Measurements from ENCODE around the gene SMIM7.
"Not testable (repeated sequence)": the region's sequence is repeated elsewhere in the genome, so short reads cannot be mapped to it uniquely, and the experiment has no call there.

The SMIM7 gene

DNA sequence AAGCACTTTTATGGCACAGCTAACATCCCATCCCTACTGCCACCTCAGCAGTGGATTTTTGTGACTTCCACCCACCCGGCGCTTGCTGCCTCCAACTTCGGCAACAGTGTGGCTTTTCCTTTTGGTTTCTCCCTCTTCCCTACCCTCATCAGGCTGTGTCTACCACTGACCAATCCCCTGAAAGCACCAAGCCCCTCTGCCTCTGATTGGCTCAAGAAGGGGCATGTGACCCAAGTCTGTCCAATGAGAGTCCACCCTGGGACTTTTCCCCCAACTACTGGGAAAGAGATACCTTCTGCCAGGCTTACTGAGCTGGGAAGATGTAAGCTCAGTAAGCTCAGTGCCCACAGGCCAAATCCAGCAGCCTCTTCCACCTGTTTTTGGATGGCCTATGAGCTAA, 5.8 kb downstream of the SMIM7 start:
- no peak for DNase-seq

DNA sequence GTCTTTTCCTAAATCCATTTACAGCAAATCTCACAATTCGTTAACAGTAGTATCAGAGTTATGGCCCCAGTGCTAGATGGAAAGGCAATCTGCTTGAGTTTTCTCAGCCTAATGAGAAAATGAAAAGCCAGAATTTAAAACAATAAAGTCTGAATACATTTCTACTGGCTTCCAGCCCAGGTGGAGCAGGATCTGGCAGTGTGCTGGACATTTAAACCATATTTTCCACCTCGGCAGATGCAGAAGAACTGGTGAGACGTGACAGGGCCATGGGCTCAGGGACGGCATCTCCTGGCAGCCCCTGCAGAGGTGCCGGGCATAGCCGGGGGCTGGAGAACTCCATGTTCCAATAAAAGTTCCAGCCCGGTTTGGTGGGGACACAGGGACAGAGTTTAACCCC, 7.1 kb downstream of the SMIM7 start:
- DNase-seq = no peak

DNA sequence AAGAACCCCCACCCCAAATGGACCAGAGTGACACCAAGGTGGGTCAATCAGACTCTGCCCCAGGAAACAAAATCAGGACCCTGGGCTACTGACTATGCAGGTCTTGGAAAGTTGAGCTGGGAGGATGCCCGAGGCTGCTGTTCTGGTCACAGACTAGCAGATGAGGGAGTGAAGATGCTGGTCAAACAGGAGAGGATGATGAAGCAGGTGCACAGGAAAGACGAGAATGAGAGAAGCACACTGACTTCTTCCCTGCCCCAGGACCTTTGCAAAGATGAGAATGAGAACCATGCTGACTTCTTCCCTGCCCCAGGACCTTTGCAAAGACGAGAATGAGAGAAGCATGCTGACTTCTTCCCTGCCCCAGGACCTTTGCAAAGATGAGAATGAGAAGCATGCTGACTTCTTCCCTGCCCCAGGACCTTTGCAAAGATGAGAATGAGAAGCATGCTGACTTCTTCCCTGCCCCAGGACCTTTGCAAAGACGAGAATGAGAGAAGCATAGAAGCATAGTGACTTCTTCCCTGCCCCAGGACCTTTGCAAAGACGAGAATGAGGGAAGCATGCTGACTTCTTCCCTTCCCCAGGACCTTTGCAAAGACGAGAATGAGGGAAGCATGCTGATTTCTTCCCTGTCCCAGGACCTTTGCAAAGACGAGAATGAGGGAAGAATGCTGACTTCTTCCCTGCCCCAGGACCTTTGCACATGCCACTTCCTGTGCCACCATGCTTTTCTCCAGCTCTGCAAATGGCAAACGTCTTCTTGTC, 8.3 kb downstream of the SMIM7 start:
- DNase-seq = not testable (repeated sequence)

DNA sequence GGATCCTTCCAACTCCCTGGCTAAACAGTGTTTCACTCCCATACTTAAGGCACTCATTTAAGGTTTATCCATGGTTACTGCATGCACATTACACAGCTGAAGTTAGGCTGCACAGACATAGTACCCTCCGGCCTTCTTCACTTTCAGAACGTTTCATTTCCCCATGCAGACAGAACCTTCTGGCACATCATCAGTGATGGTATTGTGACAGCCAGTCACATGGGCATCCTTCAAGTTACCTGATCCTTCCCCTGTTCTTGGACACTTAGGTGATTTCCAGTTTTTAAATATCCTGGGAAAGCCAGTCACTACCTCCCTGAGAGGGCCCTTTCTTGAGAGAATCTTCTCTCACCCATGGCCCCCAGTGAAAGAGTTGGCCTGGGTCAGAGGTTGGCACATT, 9.1 kb downstream of the SMIM7 start:
- no peak for DNase-seq

DNA sequence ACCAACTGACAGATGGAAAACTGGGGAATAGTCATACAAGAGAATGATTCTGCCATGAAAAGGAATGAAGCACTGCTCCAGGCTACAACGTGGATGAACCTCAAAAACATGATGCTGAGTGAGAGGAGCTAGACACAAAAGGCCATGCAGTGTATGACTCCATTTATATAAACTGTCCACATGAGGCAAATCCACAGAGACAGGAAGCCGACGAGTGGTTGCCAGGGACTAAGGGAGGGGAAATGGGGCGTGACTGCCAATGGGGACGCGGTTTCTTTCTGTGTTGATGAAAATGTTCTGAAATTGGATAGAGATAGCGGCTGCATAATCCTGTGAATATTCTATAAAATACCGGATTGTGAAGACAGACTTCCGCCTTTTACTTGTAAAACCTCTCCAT, 10.2 kb downstream of the SMIM7 start:
- DNase-seq = no peak

DNA sequence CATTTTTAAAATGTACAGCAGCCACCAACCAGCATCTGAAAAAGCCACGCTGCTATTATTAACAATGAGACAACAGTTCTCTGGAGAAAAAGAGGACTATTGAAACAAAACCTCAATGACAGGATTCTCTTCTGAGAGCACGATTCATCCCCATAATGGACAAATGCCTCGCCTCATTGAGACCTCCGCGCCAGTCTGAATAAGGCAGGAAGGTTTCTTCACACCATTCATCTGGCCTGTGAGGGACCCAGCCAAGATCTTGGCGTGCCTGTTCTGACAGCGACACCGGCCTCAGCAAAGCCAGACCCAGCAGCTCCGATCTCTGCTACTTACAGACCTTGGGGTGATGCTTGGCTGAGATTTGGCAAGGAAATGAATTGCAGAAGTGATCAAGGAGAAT, 14.8 kb downstream of the SMIM7 start:
- no peak for DNase-seq

DNA sequence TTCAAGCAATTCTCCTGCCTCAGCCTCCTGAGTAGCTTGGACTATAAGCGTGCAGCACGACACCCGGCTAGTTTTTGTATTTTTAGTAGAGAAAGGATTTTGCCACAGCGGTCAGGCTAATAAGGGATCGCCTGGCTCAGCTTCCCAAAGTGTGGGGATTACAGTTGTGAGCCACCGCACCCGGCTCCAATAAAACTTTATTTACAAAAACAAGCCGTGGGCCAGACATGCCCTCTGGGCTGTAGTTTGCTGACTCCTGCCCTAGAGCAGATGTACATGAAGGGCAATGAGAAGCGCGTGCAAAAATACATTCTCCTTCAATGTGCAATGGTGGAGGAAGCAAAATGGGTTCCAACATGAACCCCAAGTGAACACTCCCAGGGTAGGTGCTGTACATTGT, 18.2 kb downstream of the SMIM7 start:
- no peak for DNase-seq

DNA sequence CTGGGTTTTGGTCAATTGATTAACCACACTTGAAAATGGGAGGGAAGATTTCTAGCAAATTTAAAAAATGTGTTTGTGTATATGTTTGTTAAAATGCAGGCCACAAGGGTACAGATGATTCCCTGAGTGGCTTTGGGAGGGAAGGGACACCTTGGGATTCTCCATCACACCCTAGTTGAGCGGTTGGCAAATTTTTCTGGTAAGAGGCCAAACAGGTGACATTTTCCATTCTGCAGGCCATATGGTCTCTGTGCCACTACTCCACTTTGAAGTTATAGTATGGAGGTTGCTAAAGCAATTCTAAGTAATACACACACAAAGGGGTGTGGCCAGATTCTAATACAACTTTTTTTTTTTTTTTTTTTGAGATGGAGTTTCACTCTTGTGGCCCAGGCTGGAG, 19.0 kb downstream of the SMIM7 start:
- DNase-seq = no peak

DNA sequence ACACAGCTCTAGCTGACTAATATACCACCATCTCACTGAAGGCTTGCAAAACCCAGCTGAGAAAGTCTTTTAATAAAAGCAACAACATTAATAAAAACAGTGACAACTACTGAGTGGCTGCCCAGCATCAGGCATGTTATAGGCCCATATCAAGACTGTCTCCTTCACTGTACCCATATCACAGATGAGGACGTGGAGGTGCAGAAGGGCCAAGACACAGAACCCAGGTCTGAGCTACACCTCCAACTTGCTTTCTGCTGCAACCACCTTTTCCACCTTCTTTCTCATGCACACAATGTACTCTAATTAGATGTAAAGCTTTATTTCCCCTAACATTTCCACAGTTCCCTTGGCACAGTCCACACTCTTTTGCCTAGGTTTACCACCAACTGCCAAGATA, 21.3 kb downstream of the SMIM7 start:
- no peak for DNase-seq

DNA sequence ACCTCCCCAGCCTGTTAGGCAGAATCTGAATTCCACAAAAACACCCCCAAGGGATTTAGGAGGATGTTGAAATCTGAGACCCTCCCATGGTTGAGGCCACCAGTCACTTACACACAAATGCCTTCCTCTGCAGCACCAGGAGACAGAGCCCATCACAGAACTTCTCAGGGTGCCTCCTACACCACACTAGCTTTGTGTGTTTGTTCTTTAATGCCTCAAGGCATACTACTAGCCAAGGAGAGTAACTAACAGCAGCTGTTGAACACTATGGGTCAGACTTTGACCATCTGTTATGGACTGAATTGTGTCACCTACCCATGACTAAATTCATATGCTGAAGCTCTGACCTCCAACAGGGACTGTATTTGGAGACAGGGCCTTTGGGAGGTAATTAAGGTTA, 22.4 kb downstream of the SMIM7 start:
- DNase-seq = no peak

DNA sequence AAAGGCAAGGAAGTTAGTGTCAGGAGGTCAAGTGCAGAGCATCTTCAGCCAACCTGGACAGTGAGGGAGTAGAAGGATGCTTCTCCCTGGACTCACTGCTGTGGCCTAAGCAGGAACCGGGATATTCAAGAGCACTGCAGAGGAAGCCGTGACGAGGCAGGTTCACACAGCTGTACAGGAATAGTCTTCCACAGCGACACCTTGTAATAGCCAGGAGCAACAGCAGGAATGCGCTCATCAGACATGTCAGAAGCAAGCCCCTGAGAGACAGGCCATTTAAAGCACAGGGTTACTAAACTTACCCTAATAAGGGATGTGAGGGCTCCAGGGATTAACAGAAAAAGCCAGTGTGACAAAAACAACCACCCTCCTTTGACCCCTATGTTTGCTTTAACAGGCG, 28.5 kb downstream of the SMIM7 start:
- DNase-seq = no peak

DNA sequence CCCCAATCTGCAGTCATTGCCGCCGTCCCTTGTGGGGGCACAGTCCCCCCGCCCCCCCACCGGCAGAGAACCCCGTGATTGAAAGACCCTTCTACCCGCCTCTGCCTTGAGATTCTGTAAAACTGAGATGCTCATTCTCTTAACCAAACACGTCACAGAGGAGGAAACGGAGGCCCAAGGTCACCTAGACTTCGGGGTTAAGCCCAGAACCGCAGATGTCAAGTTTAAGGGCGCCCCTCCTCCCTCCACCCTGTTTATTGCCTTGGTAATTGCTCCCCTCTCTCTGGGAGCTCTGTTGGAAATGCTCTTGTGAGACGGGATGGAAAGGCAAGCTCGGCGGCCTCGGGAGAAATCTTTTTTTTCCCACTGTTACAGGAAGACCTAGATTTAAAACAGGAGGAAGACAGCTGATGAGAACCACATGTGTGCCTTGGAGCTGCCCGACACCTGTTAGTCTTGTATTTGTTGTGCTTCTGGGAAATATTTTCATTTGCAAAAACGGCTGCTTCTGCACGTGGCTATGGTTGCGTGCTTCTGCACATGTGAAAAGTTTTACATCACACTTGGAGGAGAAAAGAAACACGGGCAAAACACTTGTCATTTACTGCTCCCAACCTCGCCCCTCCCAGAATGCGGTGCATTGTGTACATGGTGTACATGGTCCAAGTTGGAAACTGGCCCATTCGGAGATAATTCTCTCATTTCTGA, 30.8 kb downstream of the SMIM7 start:
- no peak for DNase-seq

DNA sequence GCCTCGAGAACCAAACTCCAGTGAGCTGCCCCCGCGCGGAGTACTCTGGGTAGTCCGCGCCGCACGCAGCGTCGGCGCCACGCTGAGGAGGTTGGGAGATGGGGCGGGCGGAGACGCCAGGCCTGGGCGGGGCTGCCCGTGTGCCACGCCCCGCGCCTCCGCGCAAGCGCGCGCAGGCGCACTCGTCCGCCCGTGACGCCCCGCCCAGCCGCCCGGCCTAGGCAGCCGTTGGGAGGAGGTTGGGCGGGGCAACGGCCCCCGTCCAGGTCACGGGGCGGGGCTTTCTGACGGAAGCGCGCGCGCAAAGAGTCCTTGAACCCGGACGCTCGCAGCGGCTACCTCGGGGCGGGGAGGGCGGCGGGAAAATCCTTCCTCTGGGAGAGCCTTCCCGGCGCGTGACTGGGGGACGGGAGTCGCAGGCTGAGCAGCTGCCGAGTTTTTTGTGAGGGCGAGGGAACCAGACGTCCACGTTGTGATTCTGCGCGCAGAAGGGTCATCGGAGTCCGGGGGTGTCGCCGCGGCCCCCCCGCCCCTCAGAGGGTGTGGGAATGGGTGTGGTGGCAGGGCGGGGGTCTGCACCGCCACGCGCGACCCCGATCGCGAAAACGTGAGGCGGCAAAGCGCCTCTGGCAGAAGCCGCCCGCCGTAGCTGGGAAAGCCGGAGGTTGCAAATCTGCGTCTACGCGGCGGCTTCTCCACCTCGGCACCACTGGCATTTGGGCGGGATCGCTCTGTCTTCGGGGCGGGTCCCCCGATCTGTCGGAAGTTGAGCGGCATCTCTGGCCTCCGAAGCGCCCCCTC, 31.6 kb downstream of the SMIM7 start, which contains the start of gene MED26:
Gene MED26, minus strand, starts transcription at position 22 of the 801 bp plus-strand sequence. CDS start 261 bp downstream, outside the sequence.
- DNase-seq = peak; percentile 92 to 97

DNA sequence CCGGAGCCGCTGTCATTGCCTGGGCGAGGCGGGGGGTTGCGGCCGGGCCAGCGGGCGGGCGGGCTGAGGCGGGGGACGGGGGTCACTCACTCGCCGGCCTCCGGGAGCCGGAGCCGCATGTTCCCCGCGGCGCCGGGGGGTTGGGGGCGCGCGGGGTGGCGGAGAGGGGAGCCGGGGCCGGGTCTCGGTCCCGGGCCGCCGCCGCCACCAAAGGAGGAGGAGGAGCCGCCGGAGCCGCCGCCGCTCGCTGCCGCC, 32.1 kb downstream of the SMIM7 start:
- no peak for DNase-seq

DNA sequence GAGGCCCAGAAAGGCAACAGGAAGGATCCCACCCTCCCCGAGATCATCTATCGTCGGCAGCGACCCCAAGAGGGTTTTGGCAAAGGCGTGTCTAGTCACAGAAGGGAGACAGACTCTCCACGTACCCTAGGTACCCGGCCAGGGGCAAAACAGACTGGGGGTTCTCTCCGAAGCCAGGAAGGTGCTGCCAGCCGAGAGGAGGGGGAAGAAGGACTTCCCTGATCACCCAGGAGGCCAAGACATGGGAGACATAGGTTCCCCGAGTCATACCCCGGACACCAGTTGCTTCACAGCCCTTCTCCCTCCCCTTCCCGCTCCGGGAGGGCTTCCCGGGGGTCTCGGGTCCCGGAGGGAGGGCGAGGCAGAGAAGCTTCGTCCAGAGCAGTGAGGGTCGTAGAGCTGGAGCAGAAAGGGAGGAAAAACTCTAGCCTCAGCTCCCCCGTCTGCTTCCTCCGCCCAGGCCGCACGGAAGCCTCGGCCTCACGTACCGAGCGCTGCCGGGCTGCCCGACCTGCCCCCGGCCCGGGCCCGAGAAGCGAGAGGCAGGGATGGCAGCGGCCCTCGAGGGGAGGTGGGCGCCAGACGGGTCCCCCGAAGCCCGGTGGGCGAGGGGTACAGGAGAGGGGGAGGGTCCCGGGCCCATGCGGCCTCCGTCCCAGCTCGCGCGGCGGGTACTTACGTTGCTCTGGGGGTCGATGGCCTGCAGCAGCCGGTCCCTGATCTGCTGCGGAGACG, 32.6 kb downstream of the SMIM7 start:
- peak in 1 of 2 experiments; percentile 12 for DNase-seq

DNA sequence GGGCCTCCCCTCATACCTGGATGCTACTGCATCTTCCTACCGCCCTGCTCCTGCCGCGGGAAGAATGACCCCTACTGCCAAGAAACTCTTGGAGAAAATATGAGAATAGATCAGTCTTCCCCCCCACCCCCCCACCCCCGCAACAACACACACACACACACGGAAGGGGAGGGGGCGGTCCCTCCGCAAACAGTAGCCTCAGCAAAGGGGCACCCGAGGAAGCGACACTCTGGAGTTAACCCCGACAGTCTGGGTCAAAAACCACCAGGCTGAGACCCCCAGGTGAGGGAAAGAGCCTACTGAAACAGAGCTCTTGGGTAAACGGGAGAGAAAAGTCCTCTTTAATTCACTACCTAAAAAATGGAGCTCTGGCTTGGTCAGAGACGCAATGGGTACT, 33.1 kb downstream of the SMIM7 start:
- peak in 1 of 2 experiments; percentile 22 for DNase-seq

DNA sequence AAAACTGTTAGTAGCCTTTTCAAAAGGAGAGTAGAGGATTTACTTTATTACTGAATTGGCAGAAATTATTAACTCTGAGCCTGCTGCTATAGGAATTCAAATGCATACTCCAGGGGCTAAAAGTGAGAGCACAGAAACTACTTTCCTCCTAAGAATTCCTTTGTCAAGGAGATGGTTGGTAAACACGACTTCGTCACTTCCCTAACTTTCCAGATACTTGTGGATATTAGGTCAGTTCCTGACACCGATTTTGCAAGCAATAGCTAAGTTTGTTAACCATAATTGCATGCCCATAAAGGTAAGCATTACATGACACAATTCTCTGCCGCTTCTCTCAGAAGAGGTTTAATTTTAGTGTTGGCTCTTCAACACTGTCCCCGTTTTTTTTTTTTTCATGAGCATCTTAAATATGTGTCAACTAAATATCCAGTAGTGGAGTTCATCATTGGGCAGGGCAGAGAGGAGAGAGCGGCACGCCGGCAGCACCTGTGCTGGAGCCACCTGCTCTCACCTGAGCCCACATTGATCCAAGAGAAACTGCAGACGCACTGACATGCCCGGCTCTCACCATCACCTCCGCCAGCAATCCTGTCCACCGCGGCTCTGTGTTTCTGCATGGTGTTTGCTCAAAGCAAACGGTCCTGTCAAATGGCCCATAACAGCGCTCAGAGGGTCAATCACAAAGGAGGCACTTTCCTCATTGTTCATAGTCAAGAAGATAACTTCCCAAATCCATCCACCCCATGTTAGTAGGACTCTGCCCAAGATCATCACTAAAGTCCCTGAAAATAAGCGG, 34.6 kb downstream of the SMIM7 start:
- no peak for DNase-seq

DNA sequence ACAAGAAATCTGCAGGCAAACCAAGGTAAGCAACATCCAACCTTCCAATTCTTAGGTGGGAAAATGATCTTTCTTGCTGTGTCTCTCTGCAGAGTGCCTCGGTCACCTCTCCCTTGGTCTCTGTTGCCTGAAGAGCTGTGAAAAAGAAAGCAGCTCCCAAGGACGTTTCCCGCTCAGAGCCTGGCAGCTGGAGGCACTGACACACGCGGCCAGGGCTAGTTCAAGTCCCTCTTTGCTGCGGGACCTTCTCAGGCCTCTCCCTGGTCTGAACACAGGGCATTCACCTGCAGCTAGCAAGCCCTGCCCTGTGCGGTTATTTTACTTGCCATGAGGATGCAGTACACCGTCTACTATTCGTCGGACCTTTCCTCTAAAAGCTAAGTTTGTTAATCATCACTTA, 35.7 kb downstream of the SMIM7 start:
- no peak for DNase-seq

DNA sequence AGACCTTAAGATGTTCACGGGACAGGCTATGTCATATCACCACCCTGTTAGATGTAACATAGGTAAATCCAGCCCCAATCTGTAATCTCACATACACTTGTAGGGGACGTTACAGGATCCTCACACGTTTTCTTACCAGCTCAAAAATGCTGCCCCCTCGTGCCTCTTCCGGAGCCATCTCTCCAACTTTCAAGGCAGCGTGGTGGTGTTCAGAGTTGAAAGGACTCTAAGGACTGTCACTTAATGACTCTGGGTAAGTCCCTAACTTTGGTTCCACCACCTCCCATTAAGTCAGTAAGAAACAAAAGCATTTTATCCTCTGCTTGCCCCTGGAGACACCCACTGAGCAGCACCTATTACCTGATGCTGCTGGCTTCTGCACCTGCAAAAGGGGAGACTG, 36.4 kb downstream of the SMIM7 start:
- no peak for DNase-seq

DNA sequence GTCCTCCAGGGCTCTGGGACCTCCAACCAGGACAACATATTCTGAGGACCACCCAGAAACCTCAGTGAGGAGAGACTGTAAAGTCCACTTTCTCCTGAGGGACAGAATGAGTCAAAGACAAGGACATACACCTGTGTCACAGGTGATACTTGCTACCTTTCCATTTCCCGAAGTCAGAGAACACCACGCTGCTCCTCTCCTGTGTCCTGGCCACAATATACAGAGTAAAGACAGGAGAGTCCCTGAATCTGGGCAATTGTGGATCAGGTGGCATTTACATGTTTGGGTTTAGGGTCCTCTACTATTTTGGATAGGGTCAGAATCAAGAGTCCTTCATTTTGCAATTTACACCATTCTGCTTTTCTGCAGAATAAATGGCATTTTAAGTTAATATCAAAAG, 36.9 kb downstream of the SMIM7 start:
- DNase-seq = no peak

DNA sequence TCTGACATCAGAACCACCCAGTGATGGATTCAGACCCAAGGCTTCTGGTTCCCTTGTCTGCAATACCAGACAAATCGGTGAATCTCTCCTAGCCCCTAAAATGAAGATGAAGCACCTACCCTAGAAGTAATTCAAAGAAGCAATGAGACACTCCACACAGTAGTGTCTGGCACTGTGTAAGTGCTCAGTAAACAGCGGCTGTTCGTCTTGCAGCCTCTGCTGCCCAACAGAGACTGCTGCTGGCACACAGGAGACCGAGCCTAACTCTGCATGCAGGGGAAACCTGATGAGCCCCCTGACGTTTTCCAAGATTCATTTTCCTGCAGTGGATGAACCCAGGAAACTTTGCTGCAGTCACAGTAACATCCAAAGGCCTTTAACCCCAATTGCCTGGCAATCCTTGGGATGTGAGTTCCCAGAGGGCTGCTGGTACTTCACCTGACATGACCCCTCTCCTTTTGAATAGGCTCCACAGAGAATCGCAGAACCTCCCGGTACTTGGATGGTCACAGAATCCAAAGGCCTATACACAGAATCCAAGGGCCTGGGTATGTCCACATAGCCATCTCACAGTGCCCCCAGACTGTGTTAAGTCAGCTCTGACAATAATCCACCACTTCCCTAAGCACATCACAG, 38.7 kb downstream of the SMIM7 start:
- no peak for DNase-seq

DNA sequence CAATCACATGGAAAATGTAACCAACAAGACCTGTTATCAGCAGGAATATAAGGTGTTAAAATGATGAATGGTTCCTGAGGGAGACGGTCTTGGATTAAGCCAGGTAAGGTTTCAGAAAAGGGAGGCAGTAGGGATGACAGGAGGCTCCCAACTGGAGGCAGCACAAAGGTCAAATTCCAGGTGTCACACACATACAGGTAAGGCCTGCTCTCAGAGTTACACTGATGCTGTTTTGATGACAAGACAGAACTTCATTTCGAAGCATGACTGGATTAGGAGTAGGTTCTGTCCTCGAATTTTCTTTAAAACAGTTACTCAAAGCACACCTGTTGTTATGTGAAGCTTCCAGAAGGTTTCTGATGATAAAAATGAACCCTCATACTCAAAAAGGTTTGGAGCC, 39.4 kb downstream of the SMIM7 start:
- no peak for DNase-seq
